Neural cell (in vitro differentiated cells): ENCODE results near the gene RHEX. TPM values are rescaled to one million over a fixed set of nuclear protein-coding genes. Genes with fewer than 3 reads are reported as not detected.

Experiments used
- H2AFZ ChIP-seq: fragments of 200-600, 300-800 bp; sonication (generic), shearing (Covaris generic); 2 replicates; pipeline ENCODE4 v1.6.0; 2014; ENCODE audit warnings: low read depth, mild to moderate bottlenecking, antibody characterized with exemption, low read length, moderate library complexity
- H3F3A ChIP-seq: fragments of 200-600 bp; shearing (Covaris generic); 2 replicates; pipeline ENCODE4 v1.6.1; 2016; ENCODE audit warnings: mild to moderate bottlenecking, moderate library complexity, mixed read lengths, antibody characterized with exemption, low read length; ENCODE audit not compliant: insufficient read depth, poor library complexity, severe bottlenecking
- H3K27ac ChIP-seq: fragments of 200-600, 300-800 bp; sonication (generic), shearing (Covaris generic); 2 replicates; pipeline ENCODE4 v1.5.1; 2014; ENCODE audit warnings: mild to moderate bottlenecking, low read length, moderate library complexity
- H3K27me3 ChIP-seq: fragments of 300-800, 200-600 bp; sonication (generic), shearing (Covaris generic); 2 replicates; pipeline ENCODE4 v1.6.0; 2014; ENCODE audit warnings: mild to moderate bottlenecking, low read depth, low read length, moderate library complexity; ENCODE audit not compliant: insufficient read depth
- H3K36me3 ChIP-seq: fragments of 300-800, 200-600 bp; sonication (generic), shearing (Covaris generic); 2 replicates; pipeline ENCODE4 v1.5.1; 2014; ENCODE audit warnings: mild to moderate bottlenecking, antibody characterized with exemption, low read length, moderate library complexity; ENCODE audit not compliant: insufficient read depth
- H3K4me2 ChIP-seq: fragments of 300-800, 200-600 bp; sonication (generic), shearing (Covaris generic); 2 replicates; pipeline ENCODE4 v1.6.0; 2014; ENCODE audit warnings: mild to moderate bottlenecking, low read length
- H3K4me3 ChIP-seq: fragments of 300-800, 200-600 bp; sonication (generic), shearing (Covaris generic); 2 replicates; pipeline ENCODE4 v1.5.1; 2014; ENCODE audit warnings: mild to moderate bottlenecking, low read length, moderate library complexity
- H3K79me2 ChIP-seq: fragments of 200-600 bp; shearing (Covaris generic); replicated peaks from 2 replicates; pipeline ENCODE4 v1.6.0; 2014; ENCODE audit warnings: mild to moderate bottlenecking, low read length, moderate library complexity; ENCODE audit not compliant: insufficient read depth
- H3K9ac ChIP-seq: fragments of 300-800, 200-600 bp; sonication (generic), shearing (Covaris generic); 2 replicates; pipeline ENCODE4 v1.6.1; 2016; ENCODE audit warnings: mild to moderate bottlenecking, low read length, mixed read lengths
- H3K9me2 ChIP-seq: fragments of 200-600 bp; shearing (Covaris generic); 2 replicates; pipeline ENCODE4 v1.6.1; 2016; ENCODE audit warnings: mild to moderate bottlenecking, low read length, mixed read lengths; ENCODE audit not compliant: insufficient read depth
- H3K9me3 ChIP-seq: fragments of 200-600, 300-800 bp; sonication (generic), shearing (Covaris generic); 2 replicates; pipeline ENCODE4 v1.6.1; 2016; ENCODE audit warnings: mild to moderate bottlenecking, mixed run types, low read length, moderate library complexity, mixed read lengths
- H4K20me1 ChIP-seq: fragments of 200-600 bp; shearing (Covaris generic); 2 replicates; pipeline ENCODE4 v1.6.1; 2016; ENCODE audit warnings: mild to moderate bottlenecking, mixed run types; ENCODE audit not compliant: insufficient read depth
- CTCF ChIP-seq: fragments of 450-650 bp; IDR thresholded peaks from 2 replicates; pipeline ENCODE4 v1.5.1; 2014; ENCODE audit warnings: antibody characterized with exemption, mild to moderate bottlenecking, moderate library complexity; ENCODE audit not compliant: poor library complexity, severe bottlenecking
- EP300 ChIP-seq: fragments of 450-650 bp; conservative IDR thresholded peaks from 2 replicates; pipeline ENCODE4 v1.6.1; 2014; ENCODE audit warnings: antibody characterized with exemption, mild to moderate bottlenecking, moderate library complexity; ENCODE audit not compliant: poor library complexity, severe bottlenecking
- EZH2 ChIP-seq: fragments of 200-600, 300-800 bp; shearing (Covaris generic), sonication (generic); IDR thresholded peaks from 2 replicates; pipeline ENCODE4 v1.6.1; 2014; ENCODE audit warnings: antibody characterized with exemption, low read length, borderline replicate concordance, mild to moderate bottlenecking; ENCODE audit not compliant: insufficient read depth, poor library complexity, severe bottlenecking
- MXI1 ChIP-seq: fragments of 450-650 bp; conservative IDR thresholded peaks from 2 replicates; pipeline ENCODE4 v1.6.1; 2014; ENCODE audit warnings: antibody characterized with exemption, mild to moderate bottlenecking; ENCODE audit not compliant: poor library complexity, severe bottlenecking
- POLR2AphosphoS5 ChIP-seq: IDR thresholded peaks from 2 replicates; pipeline ENCODE4 v1.6.1; 2012
- RAD21 ChIP-seq: fragments of 450-650 bp; conservative IDR thresholded peaks from 2 replicates; pipeline ENCODE4 v1.6.1; 2014; ENCODE audit warnings: antibody characterized with exemption, mild to moderate bottlenecking, moderate library complexity
- SMC3 ChIP-seq: fragments of 450-650 bp; conservative IDR thresholded peaks from 2 replicates; pipeline ENCODE4 v1.6.1; 2014; ENCODE audit warnings: antibody characterized with exemption, mild to moderate bottlenecking, moderate library complexity; ENCODE audit not compliant: poor library complexity
- TAF1 ChIP-seq: IDR thresholded peaks from 2 replicates; pipeline ENCODE4 v1.6.1; 2012; ENCODE audit warnings: low read depth
- polyA plus RNA-seq: library from polyadenylated mRNA; depleted of rRNA; stranded (reverse); fragments of >200 nt; gene quantifications from 2 replicates; pipeline ENCODE4 v1.2.3, GENCODE V29; 2014
- TF ChIP-seq, protein P1 (sequence below): IDR thresholded peaks from 2 replicates; pipeline ENCODE4 v1.6.1; 2012; ENCODE audit warnings: borderline replicate concordance

RHEX gene
- polyA plus RNA-seq, 1 donor from 2014 or later: not detected

- no peak overlapping the region for H3K9ac ChIP-seq
- no peaks in the 10 kb centered on the region for H3K9me2 ChIP-seq
- no peak overlapping the region for H3K4me3 ChIP-seq
- H4K20me1 ChIP-seq: no peaks in the 10 kb centered on the region
- H2AFZ ChIP-seq: no peak overlapping the region
- TF ChIP-seq TAF1: no peak
- TF ChIP-seq MXI1: no peak
- H3K27ac ChIP-seq: no peak overlapping the region
- no peak overlapping the region for H3K4me2 ChIP-seq
- H3F3A ChIP-seq: no peaks in the 10 kb centered on the region
- H3K27me3 ChIP-seq: no peaks in the 10 kb centered on the region
- peaks cover 5% of the 10 kb centered on the region for H3K9me3 ChIP-seq
- no peaks in the 10 kb centered on the region for H3K79me2 ChIP-seq
- no peaks in the 10 kb centered on the region for H3K36me3 ChIP-seq
Observed at GRCh38 chr1:206142011-206142410, 89.0 kb downstream of the RHEX start.

- no peaks in the 10 kb centered on the region for H3K9me2 ChIP-seq
- no peak overlapping the region for H2AFZ ChIP-seq
Observed at GRCh38 chr1:206142770-206143169, 89.8 kb downstream of the RHEX start.

DNA sequence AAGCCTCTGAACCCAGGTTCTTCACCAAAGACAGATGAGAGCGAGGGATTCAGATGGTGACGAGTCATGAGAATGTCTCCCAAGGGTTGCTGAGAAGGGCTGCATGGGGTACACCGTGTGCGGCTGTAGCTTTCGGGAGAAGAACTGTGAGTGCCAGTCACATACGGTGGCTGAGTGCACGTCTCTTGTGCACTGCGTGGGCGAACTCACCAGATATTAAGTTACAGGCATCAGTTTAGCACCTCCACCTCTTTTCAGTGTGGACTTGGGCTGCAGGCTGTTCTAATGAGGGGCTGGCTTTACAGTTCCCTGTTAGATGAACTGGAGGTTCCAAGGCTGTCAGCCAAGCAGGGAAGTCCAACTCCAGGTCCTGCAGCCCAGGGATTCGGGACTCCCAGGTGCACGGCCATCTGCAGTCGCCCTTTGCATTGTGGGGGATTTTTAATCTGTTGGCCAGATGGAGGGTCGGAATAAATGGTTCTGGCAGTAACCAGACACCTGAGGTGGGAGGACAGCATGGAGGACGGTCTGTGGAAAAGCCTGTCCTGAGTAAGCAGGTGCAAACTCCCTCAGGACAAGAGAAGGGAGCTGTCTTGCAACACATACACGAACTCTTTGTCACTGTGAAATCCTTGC is 90.7 kb downstream of the RHEX start:
- Histone ChIP-seq H3K27me3 (no peaks in the 10 kb centered on the region), H3K79me2 (no peaks in the 10 kb centered on the region), H3K4me3 (no peak overlapping the region), H3K9me2 (no peaks in the 10 kb centered on the region), H3K9ac (no peak overlapping the region), H4K20me1 (no peaks in the 10 kb centered on the region), H3K27ac (no peak overlapping the region), H3K9me3 (peaks cover 5% of the 10 kb centered on the region), H3F3A (no peaks in the 10 kb centered on the region), H2AFZ (no peak overlapping the region), H3K36me3 (no peaks in the 10 kb centered on the region), H3K4me2 (no peak overlapping the region)
- TF ChIP-seq TAF1 (no peak), EZH2 (no peak), CTCF (no peak), RAD21 (no peak), MXI1 (no peak), EP300 (no peak), POLR2AphosphoS5 (no peak), SMC3 (no peak)
- TF ChIP-seq, protein P1, sequence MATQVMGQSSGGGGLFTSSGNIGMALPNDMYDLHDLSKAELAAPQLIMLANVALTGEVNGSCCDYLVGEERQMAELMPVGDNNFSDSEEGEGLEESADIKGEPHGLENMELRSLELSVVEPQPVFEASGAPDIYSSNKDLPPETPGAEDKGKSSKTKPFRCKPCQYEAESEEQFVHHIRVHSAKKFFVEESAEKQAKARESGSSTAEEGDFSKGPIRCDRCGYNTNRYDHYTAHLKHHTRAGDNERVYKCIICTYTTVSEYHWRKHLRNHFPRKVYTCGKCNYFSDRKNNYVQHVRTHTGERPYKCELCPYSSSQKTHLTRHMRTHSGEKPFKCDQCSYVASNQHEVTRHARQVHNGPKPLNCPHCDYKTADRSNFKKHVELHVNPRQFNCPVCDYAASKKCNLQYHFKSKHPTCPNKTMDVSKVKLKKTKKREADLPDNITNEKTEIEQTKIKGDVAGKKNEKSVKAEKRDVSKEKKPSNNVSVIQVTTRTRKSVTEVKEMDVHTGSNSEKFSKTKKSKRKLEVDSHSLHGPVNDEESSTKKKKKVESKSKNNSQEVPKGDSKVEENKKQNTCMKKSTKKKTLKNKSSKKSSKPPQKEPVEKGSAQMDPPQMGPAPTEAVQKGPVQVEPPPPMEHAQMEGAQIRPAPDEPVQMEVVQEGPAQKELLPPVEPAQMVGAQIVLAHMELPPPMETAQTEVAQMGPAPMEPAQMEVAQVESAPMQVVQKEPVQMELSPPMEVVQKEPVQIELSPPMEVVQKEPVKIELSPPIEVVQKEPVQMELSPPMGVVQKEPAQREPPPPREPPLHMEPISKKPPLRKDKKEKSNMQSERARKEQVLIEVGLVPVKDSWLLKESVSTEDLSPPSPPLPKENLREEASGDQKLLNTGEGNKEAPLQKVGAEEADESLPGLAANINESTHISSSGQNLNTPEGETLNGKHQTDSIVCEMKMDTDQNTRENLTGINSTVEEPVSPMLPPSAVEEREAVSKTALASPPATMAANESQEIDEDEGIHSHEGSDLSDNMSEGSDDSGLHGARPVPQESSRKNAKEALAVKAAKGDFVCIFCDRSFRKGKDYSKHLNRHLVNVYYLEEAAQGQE: no peak

More at GRCh38 chr1:206142770-206143169, 89.8 kb downstream of the RHEX start:
- no peak overlapping the region for H3K27ac ChIP-seq
- H3K79me2 ChIP-seq: no peaks in the 10 kb centered on the region
- H3K9me3 ChIP-seq: peaks cover 5% of the 10 kb centered on the region
- no peaks in the 10 kb centered on the region for H3F3A ChIP-seq
- H3K4me3 ChIP-seq: no peak overlapping the region
- H4K20me1 ChIP-seq: no peaks in the 10 kb centered on the region
- no peak overlapping the region for H3K9ac ChIP-seq
- TF ChIP-seq EZH2: no peak
- no peak for TF ChIP-seq EP300
- no peak for TF ChIP-seq RAD21
- no peaks in the 10 kb centered on the region for H3K36me3 ChIP-seq
- H3K27me3 ChIP-seq: no peaks in the 10 kb centered on the region
- H3K4me2 ChIP-seq: no peak overlapping the region
